ENCODE data around the gene PDGFD.
"Not testable (repeated sequence)": the region's sequence is repeated elsewhere in the genome, so short reads cannot be mapped to it uniquely, and the experiment has no call there.

The PDGFD gene

DNA sequence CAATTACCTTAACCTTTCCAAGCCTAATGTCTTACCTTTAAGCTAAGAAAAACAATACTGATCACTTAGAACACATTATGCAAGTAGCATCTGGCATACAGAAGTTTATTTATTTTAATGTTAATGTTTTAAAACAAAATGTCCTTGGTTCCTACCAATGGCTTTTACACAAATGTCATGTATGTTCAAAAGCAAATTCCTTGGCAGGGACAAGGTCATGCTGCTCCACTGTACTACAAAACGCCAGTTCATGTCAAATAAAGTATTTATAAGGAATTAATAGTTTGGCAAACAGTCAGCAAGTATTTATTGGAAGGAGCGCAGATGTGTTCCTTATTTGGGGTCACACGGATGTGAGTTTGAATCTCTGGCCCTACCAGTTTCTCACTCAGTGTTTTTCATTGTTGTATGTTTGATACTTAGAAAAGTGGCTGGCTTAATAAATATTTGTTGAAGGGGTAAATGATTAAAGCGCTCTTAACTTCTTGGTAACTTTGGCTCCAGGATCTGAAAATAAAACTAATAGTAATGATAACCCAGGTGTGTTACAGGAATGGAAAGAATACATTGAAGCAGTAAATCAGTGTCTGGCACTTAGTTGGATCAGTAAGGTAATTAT, 108.9 kb downstream of the PDGFD start:
- no peak for DNase-seq (ENCODE audit: low read depth in 2 of 2)

DNA sequence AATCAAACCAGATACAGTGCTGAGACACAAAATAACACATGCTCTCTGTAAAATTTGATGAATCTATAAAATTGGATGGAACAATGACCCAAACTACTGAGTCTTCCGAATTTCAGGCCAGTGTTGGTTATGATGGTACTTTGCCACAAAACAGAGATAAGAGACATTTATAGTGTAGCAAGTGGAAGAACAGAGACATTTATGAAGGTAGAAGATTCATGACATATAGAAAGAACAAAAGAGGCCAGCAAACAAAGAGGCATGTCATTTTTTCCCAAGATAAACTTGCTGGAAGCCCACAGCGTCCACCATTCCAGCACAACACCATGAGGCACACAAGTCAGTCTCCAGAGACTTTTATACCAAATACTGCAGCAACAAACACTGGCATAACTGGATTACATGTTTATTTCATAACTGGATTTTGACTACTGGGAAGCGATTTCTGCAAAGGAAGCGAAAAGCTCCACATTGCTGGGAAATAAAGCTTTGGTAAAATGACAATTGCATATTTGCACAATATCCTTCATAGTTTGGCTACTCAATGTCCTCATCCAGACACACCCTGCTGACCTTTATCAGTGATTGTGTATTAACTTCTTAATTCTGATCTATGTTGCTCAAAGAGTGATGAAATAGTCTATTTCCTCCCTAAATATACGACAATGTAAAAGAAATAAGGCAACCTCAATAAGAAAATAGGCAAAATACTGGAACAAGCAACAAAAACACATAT, 110.0 kb downstream of the PDGFD start:
- no peak for DNase-seq (ENCODE audit: low read depth in 2 of 2)

DNA sequence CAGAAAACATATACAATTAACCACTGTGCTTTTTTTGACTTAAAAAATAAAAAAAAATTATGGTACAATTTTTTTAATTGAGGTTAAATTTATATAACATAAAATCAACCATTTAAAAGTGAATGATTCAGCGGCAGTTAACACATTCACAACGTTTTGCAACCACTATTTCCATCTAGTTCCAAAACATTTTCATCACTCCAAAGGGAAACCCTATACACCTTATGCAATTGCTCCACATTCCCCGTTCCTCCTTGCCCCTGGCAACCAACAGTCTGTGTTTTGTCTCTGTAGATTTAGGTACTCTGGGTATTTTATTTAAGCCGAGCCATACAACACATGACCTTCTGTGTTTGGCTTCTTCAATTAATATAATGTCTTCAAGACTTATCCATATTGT, 112.2 kb downstream of the PDGFD start:
- no peak for DNase-seq (ENCODE audit: low read depth in 2 of 2)

DNA sequence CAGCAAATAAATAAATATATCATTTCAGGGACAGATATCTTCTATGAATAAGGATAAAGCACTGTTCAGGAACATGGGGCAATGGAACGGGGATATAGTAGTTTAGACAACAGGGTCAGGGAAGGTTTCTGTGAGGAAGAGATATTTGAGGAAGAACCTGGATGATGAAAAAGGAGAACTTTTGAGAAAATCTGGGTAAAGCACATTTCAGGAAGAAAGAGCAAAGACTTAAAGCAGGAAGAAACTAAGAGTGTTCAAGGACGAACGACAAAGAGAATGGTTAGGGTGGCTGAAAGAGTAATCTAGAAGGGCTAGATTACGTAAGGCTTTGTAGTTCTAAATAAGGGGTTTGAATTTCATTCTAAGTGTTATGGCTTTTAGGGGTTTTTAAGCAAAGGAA, 114.8 kb downstream of the PDGFD start:
- DNase-seq (ENCODE audit: low read depth in 2 of 2), result no peak

DNA sequence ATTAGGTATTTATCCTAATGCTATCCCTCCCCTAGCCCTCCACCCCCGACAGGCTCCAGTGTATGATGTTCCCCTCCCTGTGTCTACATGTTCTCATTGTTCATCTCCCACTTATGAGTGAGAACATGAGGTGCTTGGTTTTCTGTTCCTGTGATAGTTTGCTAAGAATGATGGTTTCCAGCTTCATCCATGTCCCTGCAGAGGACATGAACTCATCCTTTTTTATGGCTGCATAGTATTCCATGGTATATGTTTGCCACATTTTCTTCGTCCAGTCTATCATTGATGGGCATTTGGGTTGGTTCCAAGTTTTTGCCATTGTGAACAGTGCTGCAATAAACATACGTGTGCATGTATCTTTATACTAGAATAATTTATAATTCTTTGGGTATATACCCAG, 117.1 kb downstream of the PDGFD start:
- DNase-seq (ENCODE audit: low read depth in 2 of 2), result not testable (repeated sequence)

DNA sequence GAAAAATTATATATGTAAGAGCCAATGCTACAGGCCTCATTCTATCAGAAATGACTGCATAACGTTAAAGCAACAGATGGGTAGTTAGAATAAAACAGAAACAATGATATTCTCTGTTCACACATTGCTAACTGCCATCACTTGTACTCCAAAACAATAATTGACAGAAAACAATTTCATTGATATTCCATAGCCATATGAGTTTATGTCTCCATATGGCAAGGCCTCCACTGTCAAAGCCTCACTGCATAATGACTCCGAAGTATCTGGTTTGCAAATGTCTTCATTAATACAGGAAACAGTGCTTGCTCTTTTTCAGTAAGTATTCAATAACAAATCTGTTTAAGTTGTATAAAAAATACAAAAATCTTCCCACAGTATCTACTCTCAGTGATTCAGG, 117.6 kb downstream of the PDGFD start:
- no peak for DNase-seq (ENCODE audit: low read depth in 2 of 2)

DNA sequence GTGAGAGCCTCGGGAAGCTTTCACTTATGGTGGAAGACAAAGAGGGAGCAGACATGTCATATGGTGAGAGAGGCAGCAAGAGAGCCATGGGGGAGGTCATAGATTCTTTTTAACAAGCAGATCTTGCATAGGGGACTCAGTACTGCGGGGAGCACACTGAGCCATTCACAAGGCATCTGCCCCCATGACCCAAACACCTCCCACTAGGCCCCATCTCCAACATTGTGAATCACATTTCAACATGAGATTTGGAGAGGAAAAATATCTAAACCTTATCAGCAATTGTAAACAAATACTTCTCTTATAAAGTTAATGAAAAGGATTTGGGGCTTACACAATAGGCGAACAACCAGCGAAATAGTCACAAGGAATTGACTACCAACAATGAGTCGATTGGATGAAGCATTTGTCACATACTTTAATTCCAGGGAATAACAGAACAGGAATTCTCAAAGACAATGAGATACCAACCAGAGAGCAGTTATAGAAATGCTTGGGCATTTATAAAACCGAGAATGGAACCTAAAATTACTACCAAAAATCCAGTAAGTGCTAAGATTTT, 120.2 kb downstream of the PDGFD start:
- no peak for DNase-seq (ENCODE audit: low read depth in 2 of 2)

DNA sequence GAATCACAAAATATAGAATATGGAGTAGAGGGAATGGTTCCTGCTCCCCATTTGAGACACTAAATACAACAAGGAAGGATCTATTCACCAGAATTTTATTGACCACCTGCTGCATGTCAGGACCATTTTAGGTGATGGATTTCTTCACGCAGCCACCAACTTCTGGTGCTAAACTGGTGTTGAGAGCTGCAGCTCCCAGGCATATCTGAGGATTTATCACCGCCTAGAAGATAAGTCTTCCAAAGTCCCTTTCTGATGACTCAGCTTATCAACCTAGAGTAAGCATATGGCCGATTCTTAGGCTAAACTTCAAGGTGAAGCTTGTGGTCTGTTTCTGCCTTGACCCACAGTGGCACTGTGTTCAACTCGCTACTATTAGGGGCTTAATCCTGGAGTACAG, 120.8 kb downstream of the PDGFD start:
- no peak for DNase-seq (ENCODE audit: low read depth in 2 of 2)

DNA sequence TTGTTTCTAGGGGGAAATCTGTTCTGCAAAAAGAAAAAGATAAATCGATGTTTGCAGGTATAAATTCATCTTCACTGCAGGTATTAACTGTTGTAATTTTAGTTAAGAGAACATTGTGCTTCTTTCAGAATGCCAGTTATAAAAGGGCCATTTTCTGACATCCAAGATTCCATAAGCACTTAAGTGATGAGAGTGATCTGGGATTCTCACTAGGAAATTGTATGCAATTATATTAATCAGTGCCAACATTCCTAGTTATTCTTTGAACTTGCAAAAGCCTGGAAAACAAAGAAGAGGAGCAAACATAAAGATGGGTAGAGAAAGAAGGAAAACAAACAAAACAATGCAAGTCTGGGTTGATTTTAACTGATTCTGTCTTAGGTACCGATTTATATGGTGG, 122.2 kb downstream of the PDGFD start:
- DNase-seq (ENCODE audit: low read depth in 2 of 2), result no peak

DNA sequence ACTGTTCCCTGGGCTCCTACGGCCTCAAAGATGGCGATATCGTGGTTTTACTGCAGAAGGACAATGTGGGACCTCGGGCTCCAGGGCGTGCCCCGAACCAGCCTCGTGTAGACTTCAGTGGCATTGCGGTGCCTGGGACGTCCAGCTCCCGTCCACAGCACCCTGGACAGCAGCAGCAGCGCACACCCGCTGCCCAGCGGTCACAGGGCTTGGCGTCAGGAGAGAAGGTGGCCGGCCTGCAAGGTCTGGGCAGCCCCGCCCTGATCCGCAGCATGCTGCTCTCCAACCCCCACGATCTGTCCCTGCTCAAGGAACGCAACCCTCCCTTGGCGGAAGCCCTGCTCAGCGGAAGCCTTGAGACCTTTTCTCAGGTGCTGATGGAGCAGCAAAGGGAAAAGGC, 127.0 kb downstream of the PDGFD start:
- DNase-seq (ENCODE audit: low read depth in 2 of 2), result no peak

DNA sequence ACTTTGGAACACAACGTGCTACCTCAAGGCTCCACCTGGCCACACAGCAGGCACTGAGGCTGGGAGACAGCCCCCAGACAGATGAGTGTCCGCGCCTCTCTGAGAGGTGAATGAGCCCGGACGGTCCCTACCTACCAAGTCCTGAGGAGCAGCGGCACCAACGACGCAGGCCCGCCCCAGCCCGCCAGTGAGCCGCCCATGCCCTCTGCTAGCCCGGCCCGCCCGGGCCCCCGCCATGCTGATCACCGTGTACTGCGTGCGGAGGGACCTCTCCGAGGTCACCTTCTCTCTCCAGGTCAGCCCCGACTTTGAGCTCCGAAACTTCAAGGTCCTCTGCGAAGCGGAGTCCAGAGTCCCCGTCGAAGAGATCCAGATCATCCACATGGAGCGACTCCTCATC, 127.4 kb downstream of the PDGFD start, which contains the start of gene DDI1:
TSS of gene DDI1 (plus strand) at position 53 of the 400 bp plus-strand sequence. CDS start at position 236, 183 bp downstream.
- DNase-seq (ENCODE audit: low read depth in 2 of 2), result no peak

DNA sequence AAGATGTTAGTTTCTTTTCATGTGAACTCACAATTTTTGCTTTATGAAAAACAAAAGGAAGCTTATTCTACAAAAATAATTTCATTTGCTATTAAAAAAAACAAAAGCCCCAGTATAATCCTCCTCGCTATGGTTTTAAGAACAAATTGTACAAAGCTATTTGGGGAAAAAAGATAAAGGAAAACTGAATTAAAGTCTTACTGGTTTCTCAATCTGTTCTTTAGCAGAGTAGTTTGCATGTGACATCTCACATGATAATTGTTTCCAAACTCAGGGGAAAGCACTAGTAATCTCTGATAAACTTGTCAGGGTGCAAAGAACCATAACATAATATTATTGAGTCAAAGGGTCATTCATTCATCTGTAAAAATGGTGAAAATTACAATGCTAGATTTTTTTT, 130.4 kb downstream of the PDGFD start:
- DNase-seq (ENCODE audit: low read depth in 2 of 2), result no peak

DNA sequence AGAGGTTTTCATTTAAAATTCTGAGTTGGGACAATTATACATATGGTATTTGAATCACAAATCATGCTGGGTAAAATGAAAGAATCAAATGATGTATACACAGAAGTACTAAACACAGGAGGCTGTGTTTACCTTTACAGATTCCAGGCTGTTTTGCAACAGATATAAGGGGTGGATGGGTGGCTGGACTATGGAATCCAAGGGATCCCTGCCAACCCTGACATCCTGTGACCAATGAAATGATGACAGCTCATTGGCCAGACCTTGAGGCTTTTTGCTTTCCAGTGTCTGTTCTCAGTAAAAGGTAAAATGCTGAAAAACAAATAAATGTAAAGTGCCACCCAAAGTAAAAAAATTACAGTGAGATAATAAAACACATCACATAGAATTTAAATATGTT, 130.8 kb downstream of the PDGFD start:
- DNase-seq (ENCODE audit: low read depth in 2 of 2), result no peak

DNA sequence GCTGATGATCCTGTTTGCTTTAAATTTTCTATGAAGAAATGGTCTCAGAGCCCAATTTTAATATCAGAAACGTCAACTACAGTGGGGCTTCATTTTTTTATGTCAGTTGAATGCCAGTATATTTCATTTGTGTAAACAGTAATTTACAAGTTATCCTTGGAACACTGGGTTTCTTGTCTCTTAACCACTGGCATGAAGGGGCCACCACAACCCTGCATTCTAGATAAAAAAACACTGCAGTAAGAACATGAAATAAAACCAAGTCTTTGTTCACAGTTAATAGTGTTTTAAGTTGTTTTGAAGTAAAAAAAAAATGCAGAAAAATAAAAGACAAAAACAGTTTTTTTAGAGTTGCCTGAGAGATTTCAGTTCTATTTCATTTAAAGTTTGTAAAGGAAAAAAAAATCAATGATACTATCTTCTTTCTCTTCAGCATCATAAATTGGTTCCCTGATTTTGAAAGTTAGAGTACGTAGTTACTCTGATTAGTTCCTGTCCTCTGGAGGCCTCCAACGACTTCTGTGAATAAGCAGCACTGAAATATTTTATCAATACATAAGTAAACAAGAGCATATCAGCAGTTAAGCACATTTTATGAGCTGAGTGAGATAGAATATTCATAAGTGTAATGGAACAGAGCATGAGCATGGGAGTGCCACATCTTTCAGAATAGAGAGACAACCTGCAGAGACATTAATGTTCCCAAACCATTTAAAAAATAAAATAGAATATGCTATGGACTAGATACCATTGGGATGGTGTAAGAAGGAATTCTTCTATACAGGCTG, 135.3 kb downstream of the PDGFD start:
- no peak for DNase-seq (ENCODE audit: low read depth in 2 of 2)

DNA sequence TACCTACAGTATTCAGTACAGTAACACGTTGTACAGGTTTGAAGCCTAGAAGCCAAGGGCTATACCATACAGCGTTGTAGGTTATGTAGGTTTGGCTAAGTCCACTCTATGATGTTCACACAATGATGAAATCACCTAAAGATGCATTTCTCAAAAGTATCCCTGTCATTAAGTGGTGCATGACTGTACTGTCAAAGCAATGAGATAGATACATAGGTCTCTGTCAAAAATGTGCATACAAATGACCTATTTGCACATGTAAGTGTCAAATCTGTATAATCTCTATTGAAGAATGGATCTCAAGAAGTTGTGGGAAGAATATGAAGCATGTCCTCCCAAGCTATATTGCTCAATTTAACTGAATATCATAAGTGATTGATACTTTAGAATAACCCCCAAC, 139.4 kb downstream of the PDGFD start:
- DNase-seq (ENCODE audit: low read depth in 2 of 2), result no peak

DNA sequence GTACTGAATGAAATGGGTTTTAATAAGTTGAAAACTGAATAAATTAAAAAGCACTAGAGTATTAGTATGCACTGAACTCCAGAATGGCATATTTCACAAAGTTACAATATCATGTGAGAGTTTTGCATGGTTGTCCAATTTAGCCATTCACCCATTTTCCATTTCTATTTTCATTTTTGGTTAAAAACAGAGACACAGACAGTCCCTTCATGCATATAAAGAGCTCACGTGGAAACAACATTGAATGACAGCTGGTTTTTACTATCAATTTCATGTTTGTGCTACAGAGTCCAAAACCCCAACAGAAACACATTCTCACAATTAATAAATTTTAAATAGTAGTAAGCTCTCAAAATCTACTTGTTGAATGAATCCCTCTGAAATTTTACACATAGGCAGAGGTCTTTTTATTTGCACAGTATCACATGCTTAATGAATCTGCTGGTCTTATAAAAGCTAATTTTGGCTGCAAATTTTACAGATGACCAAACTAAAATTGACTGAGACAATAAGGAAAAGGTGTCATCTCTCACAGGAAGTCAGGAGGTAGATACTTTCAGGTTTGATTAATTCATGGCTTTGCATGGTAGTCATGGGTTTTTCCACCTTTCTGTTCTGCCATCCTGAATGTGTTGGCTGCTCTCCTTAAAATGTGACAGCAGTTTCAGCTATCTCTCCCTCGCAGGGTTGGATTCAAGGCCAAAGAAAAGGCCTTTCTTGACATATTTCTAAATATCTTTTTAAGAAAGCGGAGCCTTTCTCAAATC, 148.1 kb downstream of the PDGFD start:
- DNase-seq (ENCODE audit: low read depth in 2 of 2), result no peak

DNA sequence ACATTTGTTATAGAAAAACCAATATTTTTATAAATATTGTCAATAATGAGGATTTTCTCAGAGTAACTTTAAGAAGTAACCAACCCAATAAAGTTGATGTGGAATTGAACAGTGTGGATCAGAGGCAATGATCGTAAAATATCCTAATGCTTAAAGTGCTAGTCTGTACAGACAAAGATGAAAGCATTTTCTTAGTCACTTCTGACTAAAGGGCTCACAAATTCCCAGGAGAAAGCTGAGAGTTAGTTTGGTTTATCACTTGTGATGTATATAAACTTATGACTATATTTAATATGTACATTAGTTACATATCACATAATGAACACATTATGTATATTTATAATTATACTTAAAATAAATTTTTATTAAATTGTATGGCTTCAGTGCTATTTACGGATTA, 152.9 kb downstream of the PDGFD start:
- DNase-seq (ENCODE audit: low read depth in 2 of 2), result no peak

DNA sequence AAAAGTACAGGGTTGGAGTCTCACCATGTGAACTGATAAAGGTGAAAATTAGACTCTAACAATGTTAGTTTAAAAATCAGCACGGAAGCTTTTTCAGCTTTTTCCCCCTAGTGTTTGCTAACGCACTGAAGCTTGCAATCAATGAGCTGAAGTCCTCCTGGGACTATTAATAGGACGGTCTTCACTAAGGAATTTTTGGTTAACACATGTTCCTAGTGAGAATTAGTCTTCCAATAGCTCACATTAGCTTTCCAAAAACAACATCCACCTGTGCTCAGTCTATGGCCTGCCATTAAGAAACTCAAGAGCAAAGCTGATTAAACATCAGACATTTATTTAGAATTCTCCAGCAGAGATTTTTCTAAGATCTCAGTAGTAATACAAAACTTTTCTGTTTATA, 154.2 kb downstream of the PDGFD start:
- no peak for DNase-seq (ENCODE audit: low read depth in 2 of 2)

DNA sequence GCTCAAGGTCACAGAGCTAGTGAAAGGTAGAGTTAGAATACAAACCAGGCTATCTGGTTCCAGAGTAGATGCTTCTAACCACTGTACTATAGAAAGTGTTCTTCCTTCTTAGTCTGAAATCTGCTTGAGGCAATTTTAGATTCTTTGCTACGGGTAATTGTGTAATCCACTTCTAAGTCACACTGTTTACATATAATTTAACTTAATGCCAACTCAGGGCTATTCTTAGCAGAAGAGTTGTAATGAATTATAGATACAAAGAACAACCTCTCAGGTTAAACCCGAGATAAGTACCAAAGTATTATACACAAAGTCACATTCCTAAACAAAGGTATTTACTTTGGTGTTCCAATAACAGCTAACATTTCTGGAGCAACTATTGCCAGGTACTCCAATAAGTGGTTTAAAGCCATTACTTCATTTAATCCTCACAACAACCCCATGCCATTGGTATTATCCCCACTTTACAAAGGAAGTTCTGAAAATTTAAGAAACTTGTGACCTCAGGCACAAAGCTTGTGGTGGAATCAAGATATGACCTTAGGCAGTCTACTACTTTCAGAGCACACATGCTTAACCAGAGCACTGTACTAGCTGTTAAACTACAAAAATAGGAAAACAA, 158.6 kb downstream of the PDGFD start:
- DNase-seq (ENCODE audit: low read depth in 2 of 2), result no peak

DNA sequence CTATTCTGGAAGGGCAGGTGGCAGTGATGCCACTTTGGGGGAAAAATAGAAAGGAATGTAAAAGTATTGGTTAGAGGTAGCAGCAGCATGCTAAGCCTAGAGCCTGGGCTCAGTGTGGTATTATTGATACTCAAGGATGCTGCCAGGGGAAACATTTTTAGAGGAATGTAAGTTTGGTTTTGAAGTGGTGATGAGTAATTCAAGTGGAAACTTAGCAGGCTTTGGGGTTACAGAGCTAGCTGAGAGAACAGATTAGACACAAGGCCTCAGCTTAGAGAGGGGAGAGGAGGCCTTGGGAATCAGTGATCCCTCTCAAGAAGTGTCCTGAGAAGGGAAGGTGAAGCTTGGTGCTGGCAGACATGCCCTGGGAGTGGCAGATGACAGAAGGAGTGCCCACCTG, 160.5 kb downstream of the PDGFD start:
- no peak for DNase-seq (ENCODE audit: low read depth in 2 of 2)

DNA sequence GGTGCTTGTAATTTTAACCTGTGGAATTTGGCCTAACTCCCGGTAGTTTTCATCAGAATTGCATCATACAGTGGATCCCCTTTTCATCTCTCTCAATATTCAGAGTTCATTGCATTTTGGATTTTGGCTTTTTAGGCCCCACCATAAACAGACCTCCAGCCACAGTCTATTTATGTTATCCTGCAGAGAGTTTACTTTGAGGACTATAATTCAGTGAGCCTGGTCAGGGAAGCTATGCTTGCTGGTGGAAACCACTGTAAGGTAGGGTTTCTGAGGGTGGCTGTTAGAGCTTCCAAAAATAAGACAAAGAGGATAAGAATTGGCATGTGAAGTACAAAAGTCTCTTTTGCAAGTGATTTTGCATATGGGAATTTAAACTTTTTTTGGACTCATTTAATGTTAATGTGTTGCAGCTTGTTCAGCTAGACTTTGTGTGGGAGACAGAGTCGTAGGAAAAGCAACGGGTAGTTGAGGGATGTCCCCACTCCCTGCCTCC, 162.3 kb downstream of the PDGFD start:
- DNase-seq (ENCODE audit: low read depth in 2 of 2), result no peak
